WTC11 (cell line): Measurements from ENCODE around the gene MMP17. TPM values are rescaled to one million over a fixed set of nuclear protein-coding genes. Genes with fewer than 3 reads are reported as not detected.

Source experiments
- ATAC-seq: fragments of 200-7000 bp; cut with Tn5 transposase; 2 replicates; pipeline ENCODE4 v1.10.0; 2021; ENCODE audit warnings: mild to moderate bottlenecking, moderate library complexity
- CTCF ChIA-PET: fragments of 300-600 bp; sonication (Branson Sonifier 250); formaldehyde crosslinking; loops from one replicate; lab custom pipeline; 2021; ENCODE audit warnings: antibody characterized with exemption; lab: Charles Lee
- POLR2A ChIA-PET: fragments of 350-600 bp; sonication (Branson Sonifier 250); formaldehyde crosslinking; loops from one replicate; lab custom pipeline; 2021; ENCODE audit warnings: antibody characterized with exemption; lab: Charles Lee
- DNase-seq: peaks from one replicate; pipeline ENCODE4 v3.0.0; 2021; ENCODE audit warnings: low spot score
- H3K27ac Mint-ChIP-seq: 2 replicates; pipeline ENCODE4 v1.8.0; 2021; ENCODE audit warnings: mixed read lengths
- H3K27me3 Mint-ChIP-seq: 2 replicates; pipeline ENCODE4 v1.8.0; 2021; ENCODE audit warnings: low read depth, mild to moderate bottlenecking, moderate library complexity, mixed read lengths
- H3K36me3 Mint-ChIP-seq: 2 replicates; pipeline ENCODE4 v1.8.0; 2021; ENCODE audit warnings: mixed read lengths
- H3K4me1 Mint-ChIP-seq: 2 replicates; pipeline ENCODE4 v1.8.0; 2022; ENCODE audit warnings: mixed read lengths
- H3K4me3 Mint-ChIP-seq: 2 replicates; pipeline ENCODE4 v1.8.0; 2021; ENCODE audit warnings: mild to moderate bottlenecking, moderate library complexity, mixed read lengths
- H3K9me3 Mint-ChIP-seq: 2 replicates; pipeline ENCODE4 v1.8.0; 2021; ENCODE audit warnings: mixed read lengths
- AFF4 ChIP-seq: sonication (generic); formaldehyde crosslinking; IDR thresholded peaks from 2 replicates; pipeline ENCODE4 v1.8.1; 2023; ENCODE audit warnings: mild to moderate bottlenecking, missing genetic modification reagents, borderline replicate concordance
- ATF1 ChIP-seq: sonication (generic); formaldehyde crosslinking; IDR thresholded peaks from 2 replicates; pipeline ENCODE4 v1.8.1; 2023; ENCODE audit warnings: mild to moderate bottlenecking, moderate library complexity, missing genetic modification reagents
- ATF3 ChIP-seq: sonication (generic); formaldehyde crosslinking; conservative IDR thresholded peaks from 2 replicates; pipeline ENCODE4 v1.8.1; 2022; ENCODE audit warnings: mild to moderate bottlenecking, missing genetic modification reagents
- CBFB ChIP-seq: sonication (generic); formaldehyde crosslinking; IDR thresholded peaks from 2 replicates; pipeline ENCODE4 v1.8.1; 2022; ENCODE audit warnings: mild to moderate bottlenecking, low read depth, missing genetic modification reagents
- CREB1 ChIP-seq: sonication (generic); formaldehyde crosslinking; IDR thresholded peaks from 2 replicates; pipeline ENCODE4 v1.8.0; 2023; ENCODE audit warnings: mild to moderate bottlenecking, missing genetic modification reagents
- CREM ChIP-seq: sonication (generic); formaldehyde crosslinking; IDR thresholded peaks from 2 replicates; pipeline ENCODE4 v1.8.1; 2022; ENCODE audit warnings: mild to moderate bottlenecking, missing genetic modification reagents, moderate library complexity
- EMX1 ChIP-seq: fragments of 250-450 bp; sonication (Bioruptor Pico); IDR thresholded peaks from 2 replicates; pipeline ENCODE4 v1.8.0; 2021; ENCODE audit warnings: mild to moderate bottlenecking
- ETV6 ChIP-seq: sonication (generic); formaldehyde crosslinking; IDR thresholded peaks from 2 replicates; pipeline ENCODE4 v1.8.1; 2022; ENCODE audit warnings: mild to moderate bottlenecking, missing genetic modification reagents
- GRHL2 ChIP-seq: fragments of 250-450 bp; sonication (Bioruptor Pico); IDR thresholded peaks from 2 replicates; pipeline ENCODE4 v1.8.0; 2022; ENCODE audit warnings: mild to moderate bottlenecking, moderate library complexity; ENCODE audit not compliant: insufficient replicate concordance, severe bottlenecking
- GTF2I ChIP-seq: fragments of 250-450 bp; sonication (Bioruptor Pico); conservative IDR thresholded peaks from 2 replicates; pipeline ENCODE4 v1.4.0; 2021; ENCODE audit warnings: mild to moderate bottlenecking
- HMGA2 ChIP-seq: fragments of 250-450 bp; sonication (Bioruptor Pico); IDR thresholded peaks from 2 replicates; pipeline ENCODE4 v1.4.0; 2021; ENCODE audit warnings: mild to moderate bottlenecking, moderate library complexity
- HMGXB4 ChIP-seq: sonication (generic); formaldehyde crosslinking; IDR thresholded peaks from 2 replicates; pipeline ENCODE4 v1.8.1; 2023; ENCODE audit warnings: mild to moderate bottlenecking, moderate library complexity, missing genetic modification reagents
- IRF1 ChIP-seq: sonication (generic); formaldehyde crosslinking; IDR thresholded peaks from 2 replicates; pipeline ENCODE4 v1.8.0; 2023; ENCODE audit warnings: missing genetic modification reagents
- IRF2 ChIP-seq: sonication (generic); formaldehyde crosslinking; IDR thresholded peaks from 2 replicates; pipeline ENCODE4 v1.8.0; 2022; ENCODE audit warnings: low read depth, missing genetic modification reagents, borderline replicate concordance
- JUN ChIP-seq: sonication (generic); formaldehyde crosslinking; IDR thresholded peaks from 2 replicates; pipeline ENCODE4 v1.8.0; 2023; ENCODE audit warnings: mild to moderate bottlenecking, missing genetic modification reagents
- NFATC4 ChIP-seq: fragments of 250-450 bp; sonication (Bioruptor Pico); IDR thresholded peaks from 2 replicates; pipeline ENCODE4 v1.9.0; 2021; ENCODE audit warnings: mild to moderate bottlenecking
- NR1H2 ChIP-seq: sonication (generic); formaldehyde crosslinking; IDR thresholded peaks from 2 replicates; pipeline ENCODE4 v1.9.0; 2021; ENCODE audit warnings: mild to moderate bottlenecking, moderate library complexity, missing genetic modification reagents
- PRRX2 ChIP-seq: fragments of 250-450 bp; sonication (Bioruptor Pico); IDR thresholded peaks from 2 replicates; pipeline ENCODE4 v1.8.0; 2021; ENCODE audit warnings: mild to moderate bottlenecking
- ZNF121 ChIP-seq: sonication (generic); formaldehyde crosslinking; IDR thresholded peaks from 2 replicates; pipeline ENCODE4 v1.8.0; 2023; ENCODE audit warnings: missing genetic modification reagents
- ZNF138 ChIP-seq: sonication (generic); formaldehyde crosslinking; conservative IDR thresholded peaks from 2 replicates; pipeline ENCODE4 v1.8.1; 2022; ENCODE audit warnings: mild to moderate bottlenecking, moderate library complexity, missing genetic modification reagents
- ZNF232 ChIP-seq: sonication (generic); formaldehyde crosslinking; IDR thresholded peaks from 2 replicates; pipeline ENCODE4 v1.8.0; 2022; ENCODE audit warnings: mild to moderate bottlenecking, missing genetic modification reagents
- ZNF263 ChIP-seq: sonication (generic); formaldehyde crosslinking; IDR thresholded peaks from 2 replicates; pipeline ENCODE4 v1.8.1; 2022; ENCODE audit warnings: low read depth, mild to moderate bottlenecking, moderate library complexity, missing genetic modification reagents
- ZNF396 ChIP-seq: fragments of 250-450 bp; sonication (Bioruptor Pico); IDR thresholded peaks from 2 replicates; pipeline ENCODE4 v1.8.0; 2021; ENCODE audit warnings: mild to moderate bottlenecking, moderate library complexity, borderline replicate concordance
- ZSCAN18 ChIP-seq: fragments of 250-450 bp; sonication (Bioruptor Pico); IDR thresholded peaks from 2 replicates; pipeline ENCODE4 v2.1.2; 2022; ENCODE audit warnings: mild to moderate bottlenecking, moderate library complexity
- total RNA-seq: library from RNA; stranded (reverse); gene quantifications from 3 replicates; pipeline ENCODE4 v1.2.3, GENCODE V29; 2021
- TF ChIP-seq, protein P1 (sequence below): sonication (generic); formaldehyde crosslinking; IDR thresholded peaks from 2 replicates; pipeline ENCODE4 v1.8.0; 2022; ENCODE audit warnings: mild to moderate bottlenecking, missing genetic modification reagents
- TF ChIP-seq, protein P2 (sequence below): sonication (generic); formaldehyde crosslinking; IDR thresholded peaks from 2 replicates; pipeline ENCODE4 v1.8.0; 2022; ENCODE audit warnings: mild to moderate bottlenecking, missing genetic modification reagents

The MMP17 gene
- total RNA-seq, 1 experiment from 2014 or later: 67.1 TPM

DNA sequence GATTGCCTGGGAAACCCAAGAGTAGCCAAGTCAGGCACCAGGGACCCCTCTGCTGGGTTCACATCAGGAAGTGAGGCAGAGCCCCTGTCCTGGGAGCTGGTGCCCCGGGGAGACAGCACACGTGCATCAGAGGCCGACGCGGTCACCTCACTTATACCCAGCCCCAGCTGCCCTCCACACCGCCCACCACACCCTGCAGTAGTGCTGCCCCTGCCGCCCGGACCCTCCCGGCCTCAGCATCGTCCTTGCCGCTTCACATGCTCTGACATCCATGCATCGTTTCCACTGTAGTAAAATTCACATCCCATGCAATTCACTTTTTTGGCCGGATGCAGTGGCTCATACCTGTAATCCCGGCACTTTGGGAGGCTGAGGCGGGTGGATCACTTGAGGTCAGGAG is 14.0 kb downstream of the MMP17 start:
- DNase-seq: no peak
- POLR2A ChIA-PET: no interaction called here
- Mint-ChIP-seq H3K9me3 (no peaks in the 10 kb centered on the region), H3K4me3 (no peak overlapping the region)
- CTCF ChIA-PET: no interaction called here
- TF ChIP-seq ETV6 (CRISPR knock-in tag) (no peak), GRHL2 (CRISPR knock-in tag) (no peak), PRRX2 (CRISPR knock-in tag) (no peak), CBFB (CRISPR knock-in tag) (no peak), EMX1 (CRISPR knock-in tag) (no peak), CREB1 (no peak), IRF1 (CRISPR knock-in tag) (no peak), ZSCAN18 (no peak), ZNF138 (CRISPR knock-in tag) (no peak), ZNF232 (CRISPR knock-in tag) (no peak), CREM (CRISPR knock-in tag) (no peak), JUN (CRISPR knock-in tag) (no peak), GTF2I (CRISPR knock-in tag) (no peak), HMGXB4 (CRISPR knock-in tag) (no peak), HMGA2 (CRISPR knock-in tag) (no peak), NFATC4 (CRISPR knock-in tag) (no peak), ATF1 (CRISPR knock-in tag) (no peak), NR1H2 (CRISPR knock-in tag) (no peak)
- TF ChIP-seq, protein P1, sequence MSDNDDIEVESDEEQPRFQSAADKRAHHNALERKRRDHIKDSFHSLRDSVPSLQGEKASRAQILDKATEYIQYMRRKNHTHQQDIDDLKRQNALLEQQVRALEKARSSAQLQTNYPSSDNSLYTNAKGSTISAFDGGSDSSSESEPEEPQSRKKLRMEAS (CRISPR knock-in tag): no peak
- TF ChIP-seq, protein P2, sequence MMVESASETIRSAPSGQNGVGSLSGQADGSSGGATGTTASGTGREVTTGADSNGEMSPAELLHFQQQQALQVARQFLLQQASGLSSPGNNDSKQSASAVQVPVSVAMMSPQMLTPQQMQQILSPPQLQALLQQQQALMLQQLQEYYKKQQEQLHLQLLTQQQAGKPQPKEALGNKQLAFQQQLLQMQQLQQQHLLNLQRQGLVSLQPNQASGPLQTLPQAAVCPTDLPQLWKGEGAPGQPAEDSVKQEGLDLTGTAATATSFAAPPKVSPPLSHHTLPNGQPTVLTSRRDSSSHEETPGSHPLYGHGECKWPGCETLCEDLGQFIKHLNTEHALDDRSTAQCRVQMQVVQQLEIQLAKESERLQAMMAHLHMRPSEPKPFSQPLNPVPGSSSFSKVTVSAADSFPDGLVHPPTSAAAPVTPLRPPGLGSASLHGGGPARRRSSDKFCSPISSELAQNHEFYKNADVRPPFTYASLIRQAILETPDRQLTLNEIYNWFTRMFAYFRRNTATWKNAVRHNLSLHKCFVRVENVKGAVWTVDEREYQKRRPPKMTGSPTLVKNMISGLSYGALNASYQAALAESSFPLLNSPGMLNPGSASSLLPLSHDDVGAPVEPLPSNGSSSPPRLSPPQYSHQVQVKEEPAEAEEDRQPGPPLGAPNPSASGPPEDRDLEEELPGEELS (CRISPR knock-in tag): no peak
- TF ChIP-seq, all 79 proteins: peak for 0
- Mint-ChIP-seq H3K36me3 (peaks cover 27% of the 10 kb centered on the region), H3K27ac (no peak overlapping the region), H3K27me3 (no peaks in the 10 kb centered on the region), H3K4me1 (no peaks in the 10 kb centered on the region)
- no peak for ATAC-seq

DNA sequence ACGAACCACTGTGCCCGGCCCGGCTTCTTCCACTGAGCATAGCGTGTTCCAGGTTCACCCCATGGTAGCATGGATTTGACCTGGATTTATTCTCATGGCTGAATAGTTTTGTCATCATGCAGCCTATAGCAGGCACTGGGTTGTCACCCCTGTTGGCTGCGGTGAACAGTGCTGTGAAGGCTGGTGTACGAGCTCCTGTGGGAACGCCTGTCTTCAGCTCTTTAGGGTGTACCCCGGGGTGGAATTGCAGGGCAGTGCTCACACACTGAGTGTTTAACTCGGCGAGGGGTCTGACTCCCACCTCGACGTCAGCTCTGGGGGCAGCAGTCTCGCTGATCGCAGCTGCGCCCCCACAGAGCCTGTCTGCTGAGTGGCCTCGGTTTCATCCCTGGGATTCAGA is 15.3 kb downstream of the MMP17 start:
- no peak for ATAC-seq
- TF ChIP-seq ZNF263 (CRISPR knock-in tag): no peak
- no peak for TF ChIP-seq ZNF396 (CRISPR knock-in tag)
- no peak for TF ChIP-seq IRF2
- TF ChIP-seq ZNF121: no peak
- TF ChIP-seq ATF3: no peak
- no peak for TF ChIP-seq AFF4 (CRISPR knock-in tag)

More for the DNA sequence above, 15.3 kb downstream of the MMP17 start:
- Mint-ChIP-seq H3K4me1 (no peaks in the 10 kb centered on the region), H3K9me3 (no peaks in the 10 kb centered on the region), H3K27ac (no peak overlapping the region), H3K36me3 (peaks cover 33% of the 10 kb centered on the region), H3K4me3 (no peak overlapping the region), H3K27me3 (no peaks in the 10 kb centered on the region)
- POLR2A ChIA-PET: no interaction called here
- CTCF ChIA-PET: no interaction called here
- no peak for DNase-seq
